ENCODE measurements around the gene SCART1.
"Not testable (repeated sequence)": the region's sequence is repeated elsewhere in the genome, so short reads cannot be mapped to it uniquely, and the experiment has no call there.

The SCART1 gene

GRCh38 chr10:133439517-133440461 lies 14.0 kb upstream of the SCART1 start:
- no peak for TF ChIP-seq CTCF (IDR thresholded peaks at IDR 0.05; ENCODE audit: control extremely low read depth, extremely low read depth, low read depth, missing control alignments)
- CTCF ChIA-PET = interaction anchor here (0.6 to 2.6 kb wide), 9 partner anchors 8 to 169 kb away, joined by 3 to 9 read pairs (median 3); no protein-coding TSS in a partner anchor
- POLR2A ChIA-PET = no interaction called here
- DNase-seq (ENCODE audit: extremely low spot score) = no peak

- CTCF ChIA-PET = no interaction called here
- no peak for TF ChIP-seq CTCF (IDR thresholded peaks at IDR 0.05; ENCODE audit: control extremely low read depth, extremely low read depth, low read depth, missing control alignments)
- POLR2A ChIA-PET = no interaction called here
- DNase-seq (ENCODE audit: extremely low spot score) = no peak
Observed at GRCh38 chr10:133440633-133441285, 13.0 kb upstream of the SCART1 start.

GRCh38 chr10:133441356-133441755 lies 12.4 kb upstream of the SCART1 start:
- POLR2A ChIA-PET; DNase-seq (ENCODE audit: extremely low spot score); CTCF ChIA-PET: not testable (repeated sequence)

- ChIA-PET POLR2A (no interaction called here), CTCF (no interaction called here)
- TF ChIP-seq CTCF (IDR thresholded peaks at IDR 0.05; ENCODE audit: control extremely low read depth, extremely low read depth, low read depth, missing control alignments) = no peak
- DNase-seq (ENCODE audit: extremely low spot score) = no peak
Observed at GRCh38 chr10:133441780-133442179, 12.0 kb upstream of the SCART1 start.

- DNase-seq (ENCODE audit: extremely low spot score) = no peak
- ChIA-PET POLR2A (no interaction called here), CTCF (no interaction called here)
- no peak for TF ChIP-seq CTCF (IDR thresholded peaks at IDR 0.05; ENCODE audit: control extremely low read depth, extremely low read depth, low read depth, missing control alignments)
Observed at GRCh38 chr10:133442191-133442966, 11.4 kb upstream of the SCART1 start.

DNA sequence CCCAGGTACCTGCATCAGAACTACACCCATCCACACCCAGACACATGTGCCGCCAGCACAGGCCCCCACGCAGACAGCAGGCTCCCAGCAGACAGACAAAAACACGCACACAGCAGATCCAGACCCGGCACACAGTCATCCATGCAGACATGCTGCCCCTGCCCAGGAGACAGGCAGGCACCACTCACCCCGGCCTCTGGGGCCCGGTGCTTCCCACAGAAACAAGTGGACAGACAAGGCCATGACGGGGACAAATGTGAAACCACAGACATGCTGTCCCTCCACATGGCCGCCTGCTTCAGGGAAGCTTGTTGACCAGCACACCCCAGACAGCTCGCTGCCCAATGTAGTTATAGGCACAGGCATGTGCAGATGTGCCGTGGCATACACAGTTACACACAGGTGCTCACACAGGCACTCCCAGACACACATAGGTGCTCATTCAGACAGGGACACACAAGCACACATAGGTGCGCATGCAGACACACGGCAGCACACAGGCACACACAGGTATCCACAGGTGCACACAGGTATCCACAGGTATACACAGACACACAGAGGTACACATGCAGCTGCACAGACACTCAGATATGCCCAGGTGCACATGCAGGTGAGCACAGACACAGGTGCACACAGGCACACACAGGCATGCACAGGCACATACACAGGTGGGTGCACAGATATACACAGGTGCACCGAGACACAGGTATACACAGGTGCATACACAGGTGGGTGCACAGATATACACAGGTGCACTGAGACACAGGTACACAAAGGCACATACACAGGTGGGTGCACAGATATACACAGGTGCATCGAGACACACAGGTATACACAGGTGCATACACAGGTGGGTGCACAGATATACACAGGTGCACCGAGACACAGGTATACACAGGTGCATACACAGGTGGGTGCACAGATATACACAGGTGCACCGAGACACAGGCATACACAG lies 10.5 kb upstream of the SCART1 start:
- ChIA-PET POLR2A (no interaction called here), CTCF (no interaction called here)
- TF ChIP-seq CTCF (IDR thresholded peaks at IDR 0.05; ENCODE audit: control extremely low read depth, extremely low read depth, low read depth, missing control alignments) = no peak
- no peak for DNase-seq (ENCODE audit: extremely low spot score)

All from GM10248 (cell line).